CD4-positive, alpha-beta T cell treated with Interleukin-17A for 1 hour (primary cell): ENCODE measurements around the gene MDM2.
A peak's percentile ranks its signal among the peaks of the same experiment; 100 is the strongest.
"Not testable (repeated sequence)": the region's sequence is repeated elsewhere in the genome, so short reads cannot be mapped to it uniquely, and the experiment has no call there.

ENCODE experiments used
- DNase-seq: peaks from one replicate; pipeline ENCODE4 v3.0.0-alpha.2; 2020

MDM2 gene

DNA sequence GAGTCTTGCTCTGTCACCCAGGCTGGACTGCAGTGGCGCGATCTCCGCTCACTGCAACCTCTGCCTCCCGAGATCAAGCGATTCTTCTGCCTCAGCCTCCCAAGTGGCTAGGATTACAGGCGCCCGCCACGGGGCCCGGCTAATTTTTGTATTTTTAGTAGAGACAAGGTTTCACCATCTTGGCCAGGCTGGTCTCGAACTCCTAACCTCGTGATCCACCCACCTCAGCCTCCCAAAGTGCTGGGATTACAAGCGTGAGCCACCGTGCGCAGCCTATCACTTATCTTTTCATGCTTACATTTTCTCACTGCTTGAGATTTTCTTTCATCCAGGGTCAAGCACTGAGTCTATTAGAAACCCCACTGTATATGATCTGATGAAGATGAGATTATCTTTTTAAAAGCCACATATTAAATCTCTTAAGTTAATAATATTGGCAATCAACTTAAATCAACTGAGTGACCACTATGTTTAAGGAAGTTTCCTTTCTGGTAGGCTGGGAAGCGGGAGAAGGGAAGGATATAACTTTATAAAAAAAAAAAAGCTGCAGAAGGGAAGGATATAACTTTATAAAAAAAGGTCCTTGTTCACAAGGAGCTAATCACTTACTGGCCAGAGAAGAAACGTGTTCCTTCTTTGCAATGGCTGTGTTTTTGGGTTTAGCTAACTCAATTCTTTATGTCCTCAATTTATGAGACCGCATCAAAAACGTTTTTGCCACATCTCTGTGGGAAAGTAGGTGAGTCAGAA, 1.3 kb upstream of the MDM2 start:
- no peak for DNase-seq

DNA sequence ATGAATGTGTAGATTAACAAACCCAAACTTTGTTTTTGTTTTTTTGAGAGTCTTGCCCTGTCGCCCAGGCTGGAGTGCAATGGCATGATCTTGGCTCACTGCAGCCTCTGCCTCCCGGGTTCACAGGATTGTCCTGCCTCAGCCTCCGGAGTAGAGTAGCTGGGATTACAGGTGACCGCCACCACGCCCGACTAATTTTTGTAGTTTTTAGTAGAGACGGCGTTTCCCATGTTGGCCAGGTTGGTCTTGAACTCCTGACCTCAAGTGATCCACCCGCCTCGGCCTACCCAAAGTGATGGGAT, 752 bp upstream of the MDM2 start:
- not testable (repeated sequence) for DNase-seq

- DNase-seq = peak; percentile 53
Measured at GRCh38 chr12:68808388-68809189, 612 bp downstream of the MDM2 start.

GRCh38 chr12:68809190-68810026, 1.4 kb downstream of the MDM2 start:
- DNase-seq = no peak

- not testable (repeated sequence) for DNase-seq
Measured at GRCh38 chr12:68810027-68810389, 2.0 kb downstream of the MDM2 start.

DNA sequence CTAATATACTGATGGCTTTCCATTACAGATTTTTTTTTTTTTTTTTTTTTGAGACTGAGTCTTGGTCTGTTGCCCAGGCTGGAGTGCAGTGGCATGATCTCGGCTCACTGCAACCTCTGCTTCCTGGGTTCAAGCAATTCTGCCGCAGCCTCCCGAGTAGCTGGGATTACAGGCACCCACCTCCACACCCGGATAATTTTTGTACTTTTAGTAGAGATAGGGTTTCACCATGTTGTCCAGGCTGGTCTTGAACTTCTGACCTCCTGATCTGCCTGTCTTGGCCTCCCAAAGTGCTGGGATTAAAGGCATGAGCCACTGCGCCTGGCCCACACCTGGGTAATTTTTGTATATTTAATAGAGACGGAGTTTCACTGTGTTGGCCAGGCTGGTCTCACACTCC, 3.6 kb downstream of the MDM2 start:
- DNase-seq = not testable (repeated sequence)

GRCh38 chr12:68812553-68813241, 4.7 kb downstream of the MDM2 start:
- no peak for DNase-seq

DNA sequence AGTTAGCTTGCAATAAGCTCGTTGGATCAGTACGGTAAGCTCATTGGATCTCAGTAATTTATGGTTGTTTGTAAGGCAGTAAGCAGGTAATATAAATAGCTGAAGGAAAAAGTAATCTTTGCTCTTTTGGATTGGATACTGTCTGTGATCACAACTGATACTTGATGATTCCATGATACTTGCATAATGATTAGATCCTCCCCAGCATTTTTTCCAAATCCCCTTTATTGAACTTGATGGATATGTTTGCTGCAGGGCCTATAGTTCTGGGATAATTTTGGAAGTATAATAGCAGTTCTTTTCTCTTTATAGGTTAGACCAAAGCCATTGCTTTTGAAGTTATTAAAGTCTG, 5.2 kb downstream of the MDM2 start:
- no peak for DNase-seq

DNA sequence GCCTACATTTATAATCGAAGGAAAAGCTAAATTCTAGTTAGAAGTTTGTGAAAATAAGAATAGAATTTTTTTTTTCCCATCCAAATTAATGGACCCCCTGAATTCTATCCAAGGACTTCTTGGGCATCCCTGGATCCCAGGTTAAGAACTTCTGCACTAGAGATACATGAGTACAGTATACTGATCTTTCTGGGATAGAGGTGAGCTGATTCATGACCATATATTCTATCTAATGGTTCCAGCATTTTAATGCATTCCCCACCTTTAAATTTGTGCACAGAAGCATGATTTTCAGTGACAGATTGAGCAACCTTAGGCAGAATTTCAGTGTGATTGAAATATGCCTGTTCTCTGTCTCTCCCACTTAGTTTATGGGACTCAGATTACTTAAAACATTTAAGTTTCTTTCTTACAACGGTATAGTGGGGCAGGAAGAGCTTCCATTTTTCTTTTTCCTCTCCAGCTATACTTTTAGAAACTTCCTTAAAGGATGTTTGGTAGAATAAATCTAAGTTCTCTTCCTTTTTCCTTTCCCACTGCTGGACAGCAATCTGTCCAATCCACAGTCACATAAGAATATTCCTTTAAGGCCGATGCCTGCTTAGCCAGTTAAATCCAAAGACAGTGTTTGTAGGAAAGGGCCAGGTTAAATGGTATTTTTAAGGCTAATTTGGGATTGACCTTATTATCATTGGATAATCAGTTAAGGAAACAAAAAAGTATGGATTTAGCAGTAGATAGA, 6.7 kb downstream of the MDM2 start:
- DNase-seq = no peak

DNA sequence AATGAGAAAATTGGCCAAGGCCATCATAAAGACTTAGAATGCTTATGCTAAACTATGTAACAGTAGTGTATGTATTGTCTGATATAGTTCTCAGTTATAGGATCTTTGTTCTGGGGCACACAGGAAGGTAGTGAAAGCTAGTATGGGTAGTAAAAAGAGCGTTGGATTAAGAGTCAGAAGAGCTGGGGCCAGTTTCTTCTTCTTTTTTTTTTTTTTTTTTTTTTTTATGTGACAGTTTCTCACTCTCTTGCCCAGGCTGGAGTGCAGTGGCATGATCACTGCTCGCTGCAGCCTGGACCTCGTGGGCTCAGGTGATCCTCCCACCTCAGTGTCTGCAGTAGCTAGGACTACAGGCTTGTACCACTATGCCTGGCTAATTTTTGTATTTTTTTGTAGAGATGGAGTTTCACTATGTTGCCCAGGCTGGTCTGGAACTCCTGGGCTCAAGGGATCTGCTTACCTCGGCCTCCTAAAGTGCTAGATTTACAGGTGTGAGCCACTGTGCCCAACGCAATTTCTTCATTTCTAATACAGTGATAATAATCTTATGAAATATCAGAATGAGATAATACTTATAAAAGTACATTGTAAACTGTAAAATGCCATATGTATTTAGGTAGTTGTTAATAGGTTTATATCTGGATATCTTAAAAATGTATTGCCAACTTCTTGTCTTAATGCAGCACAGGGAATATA, 7.4 kb downstream of the MDM2 start:
- DNase-seq = no peak

GRCh38 chr12:68815928-68816800, 8.2 kb downstream of the MDM2 start:
- no peak for DNase-seq

DNA sequence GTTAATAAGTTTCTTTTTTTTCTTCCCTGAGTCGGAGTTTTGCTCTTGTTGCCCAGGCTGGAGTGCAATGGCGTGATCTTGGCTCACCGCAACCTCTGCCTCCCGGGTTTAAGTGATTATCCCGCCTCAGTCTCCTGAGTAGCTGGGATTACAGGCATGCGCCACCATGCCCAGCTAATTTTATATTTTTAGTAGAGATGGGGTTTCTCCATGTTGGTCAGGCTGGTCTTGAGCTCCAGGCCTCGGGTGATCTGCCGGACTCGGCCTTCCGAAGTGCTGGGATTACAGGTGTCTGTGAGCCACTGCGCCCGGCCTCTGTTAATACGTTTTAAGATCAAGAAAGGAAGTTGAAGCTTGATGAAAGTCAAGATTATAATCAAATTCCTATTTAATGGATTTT, 11.5 kb downstream of the MDM2 start:
- not testable (repeated sequence) for DNase-seq

DNA sequence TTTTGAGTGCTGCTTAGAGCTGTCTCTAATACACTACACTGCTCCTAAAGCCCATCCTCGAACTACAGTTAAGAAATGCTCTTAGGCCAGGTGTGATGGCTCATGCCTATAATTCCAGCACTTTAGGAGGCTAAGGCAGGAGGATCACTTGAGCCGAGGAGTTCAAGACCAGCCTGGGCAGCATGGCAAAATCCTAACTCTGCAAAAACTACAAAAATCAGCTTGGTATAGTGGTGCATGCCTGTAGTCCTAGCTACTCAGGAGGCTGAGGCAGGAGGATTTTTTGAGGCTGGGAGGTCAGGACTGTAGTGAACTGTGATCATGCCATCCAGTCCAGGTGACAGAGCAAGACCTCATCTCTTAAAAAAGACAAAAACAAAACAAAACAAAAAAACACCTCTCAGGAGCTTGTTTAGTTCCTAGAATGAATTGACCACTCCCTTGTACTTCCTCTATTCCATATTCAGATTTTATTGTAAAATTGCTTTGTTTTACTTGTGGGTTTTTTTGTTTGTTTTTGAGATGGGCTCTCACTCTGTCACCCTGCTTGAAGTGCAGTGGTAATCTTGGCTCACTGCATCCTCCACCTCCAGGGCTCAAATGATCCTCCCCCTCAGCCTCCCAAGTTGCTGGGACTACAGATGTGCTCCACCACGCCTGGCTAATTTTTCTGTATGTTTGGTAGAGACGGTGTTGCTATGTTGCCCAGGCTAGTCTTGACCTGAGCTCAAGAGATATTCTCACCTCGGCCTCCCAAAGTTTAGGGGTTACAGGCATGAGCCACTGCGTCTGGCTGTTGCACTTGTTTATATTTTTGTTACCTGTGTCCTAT, 13.6 kb downstream of the MDM2 start:
- no peak for DNase-seq

DNA sequence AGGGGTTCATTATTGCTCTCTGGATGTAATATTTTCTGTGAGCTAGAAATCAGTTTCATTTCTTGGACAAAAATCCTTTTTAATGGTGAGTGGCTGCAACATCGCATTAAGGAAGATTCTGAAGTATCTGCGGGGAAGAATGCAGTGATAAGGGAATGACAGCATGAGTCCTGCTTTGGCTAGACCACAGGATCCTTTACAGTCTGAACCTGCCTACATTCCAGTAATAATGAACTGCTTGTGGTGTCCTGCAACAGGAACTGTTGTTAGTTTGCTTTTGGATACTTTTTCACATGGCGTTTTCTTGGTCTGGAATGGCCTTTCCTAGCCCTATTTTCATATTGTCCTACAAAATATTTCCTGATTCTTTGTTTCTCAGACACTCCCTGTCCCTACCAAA, 15.7 kb downstream of the MDM2 start:
- no peak for DNase-seq

GRCh38 chr12:68824131-68824530, 16.2 kb downstream of the MDM2 start:
- DNase-seq = no peak

GRCh38 chr12:68824597-68825250, 16.7 kb downstream of the MDM2 start:
- DNase-seq = no peak

- DNase-seq = no peak
Measured at GRCh38 chr12:68825569-68826217, 17.7 kb downstream of the MDM2 start.

GRCh38 chr12:68827895-68828671, 20.1 kb downstream of the MDM2 start:
- DNase-seq = no peak
